Activated T-cell treated with anti-CD3 and anti-CD28 coated beads, Interleukin-2, amount 50 U/mL, for 1 hour (primary cell): ENCODE data around the gene MAPKAP1.

Source experiments
- DNase-seq: peaks from one replicate; pipeline ENCODE4 v3.0.0-alpha.2; 2020

Gene MAPKAP1

GRCh38 chr9:125507226-125507625 is 199.8 kb downstream of the MAPKAP1 start:
- DNase-seq, result no peak

- no peak for DNase-seq
Observed at GRCh38 chr9:125505988-125506438, 201.0 kb downstream of the MAPKAP1 start.

DNA sequence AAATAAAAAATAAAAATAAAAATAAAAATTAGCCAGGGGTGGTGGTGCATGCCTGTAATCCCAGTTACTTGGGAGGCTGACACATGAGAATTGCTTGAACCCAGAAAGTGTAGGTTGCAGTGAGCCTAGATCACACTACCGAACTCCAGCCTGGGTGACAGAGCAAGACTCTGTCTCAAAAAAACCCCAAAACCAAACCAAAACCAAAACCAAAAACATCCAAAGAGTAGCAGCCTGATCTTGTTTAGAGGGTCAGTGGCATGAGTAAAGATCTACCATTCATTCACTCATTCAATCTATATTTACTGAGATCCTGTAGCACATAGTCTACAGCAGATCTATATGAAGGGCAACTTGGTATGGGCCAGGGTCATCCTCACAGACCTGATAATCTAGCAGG is 202.4 kb downstream of the MAPKAP1 start:
- DNase-seq, result no peak

GRCh38 chr9:125497906-125498305 is 209.1 kb downstream of the MAPKAP1 start:
- no peak for DNase-seq

GRCh38 chr9:125497478-125497877 is 209.5 kb downstream of the MAPKAP1 start:
- DNase-seq, result no peak

DNA sequence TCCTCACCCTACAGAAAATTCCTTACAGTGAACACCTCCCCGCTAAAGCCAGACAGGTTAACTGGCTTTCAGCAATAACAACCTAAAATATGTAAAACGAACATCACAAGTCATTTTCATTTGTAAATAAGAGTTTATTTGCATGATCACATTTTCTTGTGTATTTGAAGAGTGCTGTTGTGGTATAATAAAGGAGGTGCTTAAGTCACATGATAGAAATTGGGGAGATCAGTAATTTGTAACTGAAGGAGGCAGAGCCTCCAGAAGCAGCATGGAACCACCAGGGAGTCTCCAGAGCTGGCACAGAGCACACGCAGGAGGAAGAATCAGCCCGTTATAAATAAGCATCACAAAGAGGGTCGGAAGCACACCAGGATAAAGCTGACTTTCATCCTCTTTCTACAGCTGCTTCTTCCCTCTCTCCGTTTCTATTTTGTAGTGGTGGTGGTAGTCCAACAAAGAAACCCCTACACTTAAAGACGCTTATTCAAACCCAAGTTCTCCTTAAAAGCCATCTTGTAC is 210.6 kb downstream of the MAPKAP1 start:
- no peak for DNase-seq

DNA sequence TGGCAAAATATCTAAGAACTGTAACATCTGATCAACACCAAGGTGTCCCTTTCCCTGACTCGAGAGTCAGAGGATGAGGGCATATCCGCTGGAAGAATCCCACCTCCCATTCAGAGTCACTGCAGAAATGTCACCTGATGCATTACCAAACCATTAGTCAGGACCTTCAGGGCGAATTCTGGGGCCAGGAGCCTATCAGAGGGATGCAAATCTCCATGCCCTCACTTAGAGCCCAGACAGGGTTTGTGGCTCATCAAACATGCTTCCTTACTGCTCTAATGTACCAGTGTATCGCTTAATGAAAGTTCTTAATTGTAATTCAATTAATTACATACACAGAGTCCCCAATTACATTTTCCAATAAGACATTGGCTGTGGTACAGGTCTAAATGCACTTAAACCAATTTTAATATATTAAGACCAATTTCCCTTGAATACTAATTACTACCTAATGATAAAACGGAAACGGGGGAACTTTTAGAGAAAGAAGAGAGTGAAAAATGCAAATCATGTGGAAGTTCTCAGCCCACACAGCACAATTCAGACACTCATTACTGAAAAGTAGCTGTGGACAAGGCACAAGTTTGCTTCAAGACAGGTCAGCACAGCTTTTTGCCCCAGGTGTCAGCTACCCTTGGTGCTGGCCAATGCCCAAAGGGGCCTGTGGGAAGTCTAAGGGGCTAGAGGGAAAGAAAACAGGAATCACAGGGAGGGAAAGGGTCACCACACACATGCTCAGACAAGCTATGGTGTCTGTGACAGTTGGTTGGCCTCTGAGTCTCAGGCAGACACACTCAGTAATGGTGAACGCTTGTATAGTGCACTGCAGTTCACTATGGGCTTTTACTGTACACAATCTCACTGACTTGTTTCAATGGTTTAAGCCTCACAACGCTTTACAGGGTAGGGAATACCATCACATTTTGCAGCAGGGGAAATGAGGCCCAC is 211.6 kb downstream of the MAPKAP1 start:
- no peak for DNase-seq

- DNase-seq, result no peak
Observed at GRCh38 chr9:125494653-125494915, 212.4 kb downstream of the MAPKAP1 start.

DNA sequence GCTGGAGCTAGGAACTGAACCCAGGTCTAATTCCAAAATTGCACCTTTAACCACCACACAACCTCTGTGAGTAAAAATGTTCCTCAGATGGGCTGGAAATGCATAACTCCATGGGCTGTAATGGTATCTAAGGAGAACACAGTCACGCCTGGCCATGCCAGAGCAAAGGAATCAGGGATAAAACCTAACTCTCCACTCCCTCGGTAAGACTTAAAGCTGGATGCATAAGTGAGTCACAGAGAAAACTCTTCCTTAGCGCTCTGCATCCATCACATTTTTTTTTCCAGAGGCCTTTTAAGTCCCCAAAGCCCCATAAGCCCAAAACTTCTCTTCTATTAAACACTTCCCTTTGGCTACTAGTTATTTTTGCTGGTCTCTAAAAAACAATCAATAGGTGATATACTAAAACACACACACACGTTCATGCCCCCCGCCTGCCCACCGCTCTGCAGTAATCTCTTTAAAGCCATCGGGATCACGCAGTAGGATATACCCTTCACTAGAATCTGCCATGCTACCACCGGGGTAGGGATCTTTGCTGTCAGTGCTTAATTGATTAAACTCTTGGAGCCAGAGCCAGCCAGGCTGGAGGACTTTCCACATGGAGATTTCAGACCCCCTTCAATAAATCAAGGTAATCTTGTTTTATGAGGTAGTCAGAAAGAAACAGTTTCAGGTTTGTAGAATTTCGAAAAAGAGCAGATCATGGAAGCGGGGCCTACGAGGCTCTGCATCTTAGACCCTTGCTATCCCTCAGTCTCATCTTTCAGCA is 212.9 kb downstream of the MAPKAP1 start:
- DNase-seq, result no peak

DNA sequence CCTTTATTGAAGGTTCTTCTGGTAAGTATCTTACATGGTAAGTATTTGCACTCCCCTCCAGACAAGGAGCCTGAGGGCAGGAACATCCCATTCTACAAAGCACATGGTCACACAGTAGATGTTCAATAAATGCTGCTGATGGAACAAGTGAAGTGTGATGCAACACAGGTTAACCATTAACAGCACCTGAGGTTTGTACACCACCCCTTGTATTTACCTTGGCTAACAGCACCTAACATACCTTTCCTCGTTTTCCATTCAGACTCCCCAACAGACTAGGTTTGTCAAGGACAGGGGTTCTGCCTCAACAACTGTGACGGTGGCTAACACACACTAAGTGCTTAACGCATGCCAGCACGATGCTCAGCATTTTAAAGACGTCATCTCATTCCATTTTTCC is 213.6 kb downstream of the MAPKAP1 start:
- no peak for DNase-seq

- no peak for DNase-seq
Observed at GRCh38 chr9:125492719-125493118, 214.3 kb downstream of the MAPKAP1 start.

GRCh38 chr9:125487842-125488241 is 219.2 kb downstream of the MAPKAP1 start:
- DNase-seq, result no peak

DNA sequence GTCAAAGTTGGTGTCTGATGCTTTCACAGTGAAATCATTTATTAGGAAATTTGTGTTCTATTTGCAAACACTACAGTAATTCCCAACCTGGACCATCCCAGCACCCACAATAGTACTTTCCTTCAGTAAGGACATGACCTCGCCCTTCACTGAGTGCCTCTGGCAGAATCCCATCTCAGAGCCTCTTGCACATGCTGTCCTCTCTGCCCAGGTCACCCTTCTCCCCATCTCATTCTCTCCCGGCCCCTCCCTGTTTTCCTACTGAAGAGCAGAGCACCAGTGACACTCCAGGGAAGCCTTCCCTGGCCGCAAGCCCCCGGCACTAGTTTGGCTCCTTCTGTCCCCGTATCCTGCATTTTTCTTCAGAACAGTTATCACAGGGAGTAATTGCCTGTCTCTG is 220.4 kb downstream of the MAPKAP1 start:
- no peak for DNase-seq

GRCh38 chr9:125486152-125486508 is 220.9 kb downstream of the MAPKAP1 start:
- DNase-seq, result no peak

- DNase-seq, result no peak
Observed at GRCh38 chr9:125485471-125486151, 221.4 kb downstream of the MAPKAP1 start.

DNA sequence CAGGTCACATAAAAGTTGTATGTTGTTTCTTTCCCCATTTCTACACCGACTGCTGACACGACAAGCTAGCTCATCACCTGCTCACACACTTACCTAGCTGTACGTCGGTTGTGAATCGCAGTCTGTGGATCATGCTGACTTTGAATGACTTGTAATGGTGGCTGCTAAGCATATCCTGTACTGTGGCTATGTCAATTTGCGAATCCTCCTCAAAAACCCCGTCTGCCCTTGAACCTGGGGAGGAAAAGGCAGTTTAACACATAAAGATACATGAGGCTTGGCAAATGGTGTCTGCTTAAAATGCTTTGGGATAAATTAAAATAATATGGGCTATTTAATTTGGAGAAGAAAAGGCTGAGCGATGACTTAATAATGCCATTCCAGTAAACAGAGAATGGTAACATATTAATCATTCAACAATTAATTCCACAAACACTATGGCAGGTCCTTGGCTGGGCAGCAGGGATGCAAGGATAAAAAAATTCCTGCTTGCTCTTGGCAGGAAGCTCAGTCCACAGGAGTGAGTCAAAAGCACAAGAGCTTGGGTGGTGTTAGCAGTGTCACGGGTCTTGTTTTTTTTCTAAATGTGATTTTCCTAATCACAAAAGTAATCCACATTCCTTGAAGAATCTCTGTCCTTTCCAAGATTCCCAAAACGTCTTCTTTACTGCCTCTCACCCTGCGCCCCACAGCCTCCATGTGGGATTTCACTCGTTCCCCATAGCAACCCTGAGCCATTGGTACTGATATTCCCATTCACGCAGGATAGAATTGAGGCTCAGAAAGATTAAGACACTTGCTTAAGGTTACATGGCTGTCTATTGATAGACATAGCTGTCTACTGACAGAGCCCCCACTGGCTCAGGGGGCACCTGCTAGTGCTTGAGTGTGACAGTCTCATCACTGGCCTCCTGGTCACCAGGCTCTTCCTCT is 222.4 kb downstream of the MAPKAP1 start:
- no peak for DNase-seq

DNA sequence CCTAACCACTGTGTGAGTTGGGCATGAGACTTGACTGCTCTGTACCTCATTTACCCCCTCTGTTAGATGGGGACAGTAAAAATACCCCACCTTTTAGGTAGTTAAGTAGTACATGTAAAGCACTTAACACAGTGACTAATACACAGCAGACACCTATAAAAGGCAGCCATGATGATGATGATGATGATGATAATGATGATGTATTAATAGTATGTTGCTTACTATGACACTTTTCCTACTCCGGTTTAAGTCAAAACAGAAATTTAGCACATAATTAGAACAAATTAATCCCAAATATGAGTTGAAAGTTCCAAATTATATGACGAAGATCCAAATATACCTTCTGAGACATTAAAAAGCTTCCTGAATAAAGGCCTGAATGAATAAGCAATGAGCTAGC is 223.3 kb downstream of the MAPKAP1 start:
- no peak for DNase-seq

GRCh38 chr9:125479846-125480615 is 227.0 kb downstream of the MAPKAP1 start:
- DNase-seq, result no peak

GRCh38 chr9:125477089-125477544 is 229.9 kb downstream of the MAPKAP1 start:
- no peak for DNase-seq

DNA sequence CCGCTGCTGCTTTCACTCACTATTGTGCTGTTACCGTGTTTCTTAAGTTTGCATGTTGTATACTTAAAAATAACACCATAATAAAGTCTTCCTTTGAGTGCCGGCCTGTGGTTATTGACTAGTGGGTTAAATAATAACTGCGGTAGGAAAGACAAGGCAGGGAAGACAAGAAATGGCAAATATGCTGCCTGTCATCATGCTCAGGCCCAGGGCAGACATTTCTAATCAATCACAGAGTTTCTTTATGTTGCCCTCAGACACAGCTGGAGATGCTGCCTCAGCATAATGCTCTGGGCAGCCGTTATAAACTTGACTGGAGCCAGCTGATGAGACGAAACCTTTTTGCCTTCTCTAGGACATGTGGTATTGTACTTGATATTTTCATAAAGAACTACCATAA is 230.4 kb downstream of the MAPKAP1 start:
- no peak for DNase-seq

- DNase-seq, result no peak
Observed at GRCh38 chr9:125475385-125475784, 231.6 kb downstream of the MAPKAP1 start.
